Adrenal gland (tissue), 5 donors: ENCODE data around the gene DENND5B.

Source experiments
- POLR2A ChIP-seq, 2 donors: fragments of 450-650 bp; IDR thresholded peaks; one replicate each; pipeline ENCODE4 v1.6.1; 2017; ENCODE audit warnings: antibody characterized with exemption in 2 of 2, mild to moderate bottlenecking in 2 of 2, moderate library complexity in 1 of 2
- TF ChIP-seq, protein P1 (sequence below), 6 experiments: fragments of 450-650 bp in 4 of 6; fragments of 200-600 bp in 2 of 6; sonication (generic) in 1 of 6; IDR thresholded peaks; 1 replicate in 5 of 6; 2 replicates in 1 of 6; pipeline versions ENCODE4 v1.5.1 to v1.8.0; 2016 to 2021; ENCODE audit warnings: antibody characterized with exemption in 6 of 6, mild to moderate bottlenecking in 2 of 6, moderate library complexity in 1 of 6
- donor health status: DM: no; HTN: no; CAD: no.

GRCh38 chr12:31597066-31597465, 6.1 kb upstream of the DENND5B start:
- TF ChIP-seq, protein P1, sequence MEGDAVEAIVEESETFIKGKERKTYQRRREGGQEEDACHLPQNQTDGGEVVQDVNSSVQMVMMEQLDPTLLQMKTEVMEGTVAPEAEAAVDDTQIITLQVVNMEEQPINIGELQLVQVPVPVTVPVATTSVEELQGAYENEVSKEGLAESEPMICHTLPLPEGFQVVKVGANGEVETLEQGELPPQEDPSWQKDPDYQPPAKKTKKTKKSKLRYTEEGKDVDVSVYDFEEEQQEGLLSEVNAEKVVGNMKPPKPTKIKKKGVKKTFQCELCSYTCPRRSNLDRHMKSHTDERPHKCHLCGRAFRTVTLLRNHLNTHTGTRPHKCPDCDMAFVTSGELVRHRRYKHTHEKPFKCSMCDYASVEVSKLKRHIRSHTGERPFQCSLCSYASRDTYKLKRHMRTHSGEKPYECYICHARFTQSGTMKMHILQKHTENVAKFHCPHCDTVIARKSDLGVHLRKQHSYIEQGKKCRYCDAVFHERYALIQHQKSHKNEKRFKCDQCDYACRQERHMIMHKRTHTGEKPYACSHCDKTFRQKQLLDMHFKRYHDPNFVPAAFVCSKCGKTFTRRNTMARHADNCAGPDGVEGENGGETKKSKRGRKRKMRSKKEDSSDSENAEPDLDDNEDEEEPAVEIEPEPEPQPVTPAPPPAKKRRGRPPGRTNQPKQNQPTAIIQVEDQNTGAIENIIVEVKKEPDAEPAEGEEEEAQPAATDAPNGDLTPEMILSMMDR (IDR thresholded peaks at IDR 0.05): no peak
- TF ChIP-seq POLR2A (IDR thresholded peaks at IDR 0.05): no peak
